Parathyroid adenoma (tissue), 2 donors: Measurements from ENCODE around the gene HSPA1L.

ENCODE experiments used
- H2AFZ ChIP-seq: fragments of 300-600 bp; sonication (generic); one replicate; pipeline ENCODE4 v1.7.0; 2017; ENCODE audit warnings: antibody characterized with exemption, mild to moderate bottlenecking
- H3K27ac ChIP-seq: fragments of 300-600 bp; sonication (generic); one replicate; pipeline ENCODE4 v1.7.0; 2017
- H3K27me3 ChIP-seq: fragments of 300-600 bp; sonication (generic); one replicate; pipeline ENCODE4 v1.7.0; 2017; ENCODE audit warnings: low read length; ENCODE audit not compliant: control insufficient read depth, insufficient read depth
- H3K36me3 ChIP-seq: fragments of 300-600 bp; sonication (generic); one replicate; pipeline ENCODE4 v1.7.0; 2017; ENCODE audit warnings: low read length; ENCODE audit not compliant: control insufficient read depth, insufficient read depth
- H3K4me1 ChIP-seq: fragments of 300-600 bp; sonication (generic); one replicate; pipeline ENCODE4 v1.7.0; 2017; ENCODE audit warnings: control low read depth
- H3K4me2 ChIP-seq: fragments of 300-600 bp; sonication (generic); one replicate; pipeline ENCODE4 v1.7.0; 2017; ENCODE audit warnings: low read length
- H3K4me3 ChIP-seq: fragments of 300-600 bp; sonication (generic); one replicate; pipeline ENCODE4 v1.7.0; 2017; ENCODE audit warnings: low read depth, low read length
- H3K79me2 ChIP-seq: fragments of 300-600 bp; sonication (generic); one replicate; pipeline ENCODE4 v1.7.0; 2017; ENCODE audit warnings: control low read depth
- H3K9ac ChIP-seq: fragments of 300-600 bp; sonication (generic); one replicate; pipeline ENCODE4 v1.7.0; 2017; ENCODE audit warnings: mild to moderate bottlenecking
- H3K9me3 ChIP-seq: fragments of 300-600 bp; sonication (generic); one replicate; pipeline ENCODE4 v1.7.0; 2017; ENCODE audit warnings: low read length; ENCODE audit not compliant: control insufficient read depth
- TF ChIP-seq, protein P1 (sequence below): fragments of 300-600 bp; sonication (generic); IDR thresholded peaks from one replicate; pipeline ENCODE4 v1.7.0; 2017; ENCODE audit warnings: antibody characterized with exemption, mild to moderate bottlenecking
- donor health status: primary hyperparathyroidism.

HSPA1L gene

DNA sequence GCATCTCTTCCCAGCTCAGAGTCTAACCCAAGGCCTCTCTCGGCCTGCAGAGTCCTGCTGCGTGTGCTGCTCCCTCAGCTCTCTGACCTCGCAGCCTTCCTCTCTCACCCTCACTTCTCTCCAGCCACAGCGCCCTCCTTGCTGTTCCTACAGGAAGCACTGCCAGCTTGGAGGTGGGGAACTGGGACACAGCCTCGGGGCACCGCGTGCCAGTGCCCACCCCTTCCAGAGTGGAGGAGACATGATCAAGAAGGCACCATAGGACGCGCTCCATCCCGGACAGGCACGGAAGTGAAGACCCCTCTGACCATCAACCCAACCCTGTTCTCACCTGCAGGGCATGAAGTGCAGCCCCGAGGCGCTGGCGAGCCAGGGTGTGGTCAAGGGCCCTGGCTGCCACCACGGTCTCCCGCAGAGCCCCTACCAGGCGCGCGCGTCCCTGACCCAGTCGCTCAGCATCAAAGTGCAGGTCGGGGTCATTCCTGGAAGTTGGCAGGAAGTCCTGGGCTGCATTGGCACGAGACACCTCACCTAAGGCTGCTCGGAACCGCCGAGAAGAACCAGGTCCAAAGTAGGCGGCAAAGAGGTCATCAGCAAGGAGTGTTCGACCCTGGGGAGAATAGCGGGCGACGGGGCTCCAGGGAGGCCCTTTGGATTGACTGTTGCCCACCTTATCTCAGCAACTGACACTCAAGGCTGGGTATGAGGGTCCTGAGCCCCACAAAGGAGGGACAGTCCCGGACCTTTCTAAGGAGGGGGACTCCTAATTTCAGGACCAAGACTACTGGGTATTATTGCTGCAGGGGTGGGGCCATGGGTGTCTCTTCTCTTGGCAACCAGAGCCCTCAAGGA is 39.2 kb downstream of the HSPA1L start:
- Histone ChIP-seq H3K9me3 (no peaks in the 10 kb centered on the region), H3K27me3 (no peaks in the 10 kb centered on the region), H3K9ac (no peak overlapping the region), H3K36me3 (no peaks in the 10 kb centered on the region), H2AFZ (no peak overlapping the region), H3K27ac (no peak overlapping the region), H3K4me2 (no peak overlapping the region), H3K4me3 (no peak overlapping the region), H3K4me1 (peaks cover 13% of the 10 kb centered on the region), H3K79me2 (peaks cover 2% of the 10 kb centered on the region)
- TF ChIP-seq, protein P1, sequence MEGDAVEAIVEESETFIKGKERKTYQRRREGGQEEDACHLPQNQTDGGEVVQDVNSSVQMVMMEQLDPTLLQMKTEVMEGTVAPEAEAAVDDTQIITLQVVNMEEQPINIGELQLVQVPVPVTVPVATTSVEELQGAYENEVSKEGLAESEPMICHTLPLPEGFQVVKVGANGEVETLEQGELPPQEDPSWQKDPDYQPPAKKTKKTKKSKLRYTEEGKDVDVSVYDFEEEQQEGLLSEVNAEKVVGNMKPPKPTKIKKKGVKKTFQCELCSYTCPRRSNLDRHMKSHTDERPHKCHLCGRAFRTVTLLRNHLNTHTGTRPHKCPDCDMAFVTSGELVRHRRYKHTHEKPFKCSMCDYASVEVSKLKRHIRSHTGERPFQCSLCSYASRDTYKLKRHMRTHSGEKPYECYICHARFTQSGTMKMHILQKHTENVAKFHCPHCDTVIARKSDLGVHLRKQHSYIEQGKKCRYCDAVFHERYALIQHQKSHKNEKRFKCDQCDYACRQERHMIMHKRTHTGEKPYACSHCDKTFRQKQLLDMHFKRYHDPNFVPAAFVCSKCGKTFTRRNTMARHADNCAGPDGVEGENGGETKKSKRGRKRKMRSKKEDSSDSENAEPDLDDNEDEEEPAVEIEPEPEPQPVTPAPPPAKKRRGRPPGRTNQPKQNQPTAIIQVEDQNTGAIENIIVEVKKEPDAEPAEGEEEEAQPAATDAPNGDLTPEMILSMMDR = no peak

- Histone ChIP-seq H3K27ac (no peak overlapping the region), H3K4me2 (no peak overlapping the region), H3K9ac (no peak overlapping the region), H3K9me3 (no peaks in the 10 kb centered on the region), H3K36me3 (no peaks in the 10 kb centered on the region), H2AFZ (no peak overlapping the region), H3K27me3 (no peaks in the 10 kb centered on the region), H3K4me3 (no peak overlapping the region), H3K79me2 (peaks cover 2% of the 10 kb centered on the region), H3K4me1 (peaks cover 13% of the 10 kb centered on the region)
- TF ChIP-seq, protein P1 = no peak
These were observed 39.9 kb downstream of the HSPA1L start for GRCh38 chr6:31775184-31775583.

GRCh38 chr6:31771992-31772358 is 43.1 kb downstream of the HSPA1L start:
- Histone ChIP-seq H2AFZ (no peak overlapping the region), H3K9me3 (no peaks in the 10 kb centered on the region), H3K9ac (no peak overlapping the region), H3K27ac (no peak overlapping the region), H3K36me3 (no peaks in the 10 kb centered on the region), H3K4me1 (peaks cover 8% of the 10 kb centered on the region), H3K79me2 (peaks cover 2% of the 10 kb centered on the region), H3K4me2 (no peak overlapping the region), H3K27me3 (no peaks in the 10 kb centered on the region), H3K4me3 (no peak overlapping the region)
- TF ChIP-seq, protein P1 = no peak

DNA sequence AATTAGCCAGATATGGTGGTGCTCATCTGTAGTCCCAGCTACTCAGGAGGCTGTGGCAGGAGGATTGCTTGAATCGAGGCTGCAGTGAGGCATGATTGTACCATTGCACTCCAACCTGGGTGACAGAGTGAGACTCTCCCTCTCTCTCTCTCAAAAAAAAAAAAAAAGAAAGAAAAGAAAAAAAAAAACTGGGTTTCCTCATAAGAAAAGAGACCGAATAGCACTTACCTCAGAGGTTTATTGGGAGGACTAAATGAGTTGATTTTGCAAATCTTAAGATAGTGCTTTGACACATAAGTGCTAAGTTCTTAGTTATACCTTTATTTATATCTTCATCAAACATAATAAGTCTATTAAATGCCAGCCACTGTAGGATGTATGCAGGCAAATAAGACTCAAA is 44.2 kb downstream of the HSPA1L start:
- no peaks in the 10 kb centered on the region for H3K4me1 ChIP-seq
- no peaks in the 10 kb centered on the region for H3K27me3 ChIP-seq
- H3K4me2 ChIP-seq = no peak overlapping the region
- H3K27ac ChIP-seq = no peak overlapping the region
- H3K9me3 ChIP-seq = no peaks in the 10 kb centered on the region
- no peak overlapping the region for H2AFZ ChIP-seq
- peaks cover 2% of the 10 kb centered on the region for H3K79me2 ChIP-seq
- no peak overlapping the region for H3K9ac ChIP-seq
- TF ChIP-seq, protein P1 = no peak
- no peak overlapping the region for H3K4me3 ChIP-seq
- H3K36me3 ChIP-seq = no peaks in the 10 kb centered on the region
